ENCODE results near the gene SH2D3C.

SH2D3C gene

GRCh38 chr9:127778280-127779135, at the start of gene SH2D3C:
SH2D3C (minus strand) TSS chr9:127778666; CDS start chr9:127778627, 39 bp downstream.
- no peak for DNase-seq (ENCODE audit: low read depth in 2 of 2)

- DNase-seq (ENCODE audit: low read depth in 2 of 2), result no peak
Observed at GRCh38 chr9:127826253-127826913, 47.9 kb upstream of the SH2D3C start.

GRCh38 chr9:127825319-127826051, 47.0 kb upstream of the SH2D3C start:
- no peak for DNase-seq (ENCODE audit: low read depth in 2 of 2)

GRCh38 chr9:127822108-127822507, 43.6 kb upstream of the SH2D3C start:
- DNase-seq (ENCODE audit: low read depth in 2 of 2), result no peak

GRCh38 chr9:127818574-127818973, 40.1 kb upstream of the SH2D3C start:
- DNase-seq (ENCODE audit: low read depth in 2 of 2), result no peak

- no peak for DNase-seq (ENCODE audit: low read depth in 2 of 2)
Observed at GRCh38 chr9:127817881-127818434, 39.5 kb upstream of the SH2D3C start.

GRCh38 chr9:127816728-127817127, 38.3 kb upstream of the SH2D3C start:
- no peak for DNase-seq (ENCODE audit: low read depth in 2 of 2)

GRCh38 chr9:127816362-127816725, 37.9 kb upstream of the SH2D3C start:
- no peak for DNase-seq (ENCODE audit: low read depth in 2 of 2)

GRCh38 chr9:127815512-127816361, 37.3 kb upstream of the SH2D3C start:
- DNase-seq (ENCODE audit: low read depth in 2 of 2), result no peak

- DNase-seq (ENCODE audit: low read depth in 2 of 2), result no peak
Observed at GRCh38 chr9:127814619-127815511, 36.4 kb upstream of the SH2D3C start.

- DNase-seq (ENCODE audit: low read depth in 2 of 2), result no peak
Observed at GRCh38 chr9:127813686-127814226, 35.3 kb upstream of the SH2D3C start.

GRCh38 chr9:127812936-127813675, 34.6 kb upstream of the SH2D3C start:
- no peak for DNase-seq (ENCODE audit: low read depth in 2 of 2)

GRCh38 chr9:127812011-127812410, 33.5 kb upstream of the SH2D3C start:
- DNase-seq (ENCODE audit: low read depth in 2 of 2), result no peak

GRCh38 chr9:127810378-127811187, 32.1 kb upstream of the SH2D3C start:
- no peak for DNase-seq (ENCODE audit: low read depth in 2 of 2)

GRCh38 chr9:127809540-127810377, 31.3 kb upstream of the SH2D3C start:
- DNase-seq (ENCODE audit: low read depth in 2 of 2), result no peak

- no peak for DNase-seq (ENCODE audit: low read depth in 2 of 2)
Observed at GRCh38 chr9:127809002-127809539, 30.6 kb upstream of the SH2D3C start.

- DNase-seq (ENCODE audit: low read depth in 2 of 2), result no peak
Observed at GRCh38 chr9:127808347-127809001, 30.0 kb upstream of the SH2D3C start.
